Measurements from ENCODE around the gene COL6A2. TPM values are rescaled to one million over a fixed set of nuclear protein-coding genes. Genes with fewer than 3 reads are reported as not detected.

COL6A2 gene
- total RNA-seq, 1 donor from 2014 or later = 120 TPM

DNA sequence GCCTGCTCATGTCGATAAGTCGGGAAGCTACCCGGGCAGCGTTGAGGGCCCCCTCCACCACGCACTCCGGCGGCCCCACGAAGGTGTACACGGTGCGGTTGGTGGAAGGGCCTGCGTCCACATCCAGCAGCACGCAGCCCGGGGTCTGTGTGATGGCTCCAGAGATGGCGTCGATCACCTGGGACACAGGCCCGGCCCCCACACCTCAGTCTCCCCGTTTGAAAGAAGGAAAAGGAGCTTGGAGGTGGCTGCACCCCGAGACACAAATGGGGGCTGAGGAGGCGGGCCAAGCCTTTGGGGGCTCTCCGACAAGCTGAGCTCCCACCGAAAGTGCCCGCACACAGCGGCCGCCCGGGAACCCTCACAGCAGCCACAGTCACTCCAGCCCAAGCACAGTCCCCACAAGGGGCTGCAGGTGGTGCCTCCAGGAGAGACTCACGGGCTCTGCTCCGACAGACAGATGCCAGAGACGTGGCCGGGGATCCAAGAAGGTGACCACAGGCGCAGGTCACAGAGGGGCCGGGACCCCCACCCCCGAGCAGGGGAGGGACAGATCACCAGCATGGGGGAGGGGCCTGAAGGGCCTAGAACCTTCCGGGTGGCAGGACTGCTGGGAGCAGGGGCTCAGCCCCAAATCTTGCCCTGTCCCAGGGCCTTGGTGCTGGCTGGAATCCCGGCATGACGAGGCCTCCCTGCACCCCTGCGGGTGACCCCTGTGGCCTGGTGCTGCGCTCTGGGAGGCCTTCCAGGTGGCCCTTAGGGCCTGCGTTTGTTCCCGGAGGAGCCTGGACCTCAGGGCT lies 56.4 kb downstream of the COL6A2 start:
- no peaks in the 10 kb centered on the region for H4K20me1 ChIP-seq (ENCODE audit: insufficient read depth, low read length)
- no peak for FAIRE-seq
- DNase-seq (ENCODE audit: low read depth) = no peak

DNA sequence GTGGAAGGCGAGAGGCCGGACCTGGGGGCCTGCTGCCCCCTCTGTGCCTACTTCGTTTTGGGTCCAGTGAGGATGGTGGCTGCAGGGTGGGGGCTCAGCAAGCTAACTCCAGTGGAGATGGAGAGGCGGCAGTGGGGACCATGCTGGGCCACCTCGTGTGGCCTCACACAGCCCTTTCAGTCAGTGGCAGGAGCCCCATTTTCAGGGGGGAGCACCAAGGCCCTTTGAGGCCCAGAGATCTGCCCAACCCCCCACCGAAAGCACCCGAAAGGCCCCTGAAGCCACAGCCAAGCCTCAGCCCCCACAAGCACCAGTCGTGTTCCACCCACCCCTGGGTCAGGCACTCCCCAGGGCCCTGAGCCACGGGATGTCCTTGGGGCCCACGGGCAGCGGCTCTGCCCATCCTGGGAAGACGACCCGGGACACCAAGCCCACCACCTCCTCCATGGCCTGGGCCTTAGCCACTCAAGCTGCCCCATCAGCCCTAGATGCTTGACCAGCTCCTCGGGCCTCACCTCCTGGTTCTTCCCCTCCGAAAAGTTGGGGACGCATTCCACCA lies 57.1 kb downstream of the COL6A2 start:
- H3K4me1 ChIP-seq (ENCODE audit: insufficient read depth, low read length) = no peaks in the 10 kb centered on the region
- Mint-ChIP-seq H3K27ac (ENCODE audit: unreplicated experiment) (no peak overlapping the region), H3K9me3 (ENCODE audit: unreplicated experiment) (peaks cover 3% of the 10 kb centered on the region), H3K4me3 (ENCODE audit: unreplicated experiment) (no peak overlapping the region), H3K4me1 (ENCODE audit: low read depth, unreplicated experiment) (peaks cover 2% of the 10 kb centered on the region), H3K27me3 (ENCODE audit: low read depth, unreplicated experiment) (no peaks in the 10 kb centered on the region), H3K36me3 (ENCODE audit: low read depth, unreplicated experiment) (peaks cover 9% of the 10 kb centered on the region)
- no peak overlapping the region for H3K4me3 ChIP-seq (ENCODE audit: insufficient read depth, low read depth, low read length)
- DNase-seq (ENCODE audit: low read depth) (no peak), FAIRE-seq (no peak)
- H3K4me2 ChIP-seq (ENCODE audit: low read length) = no peak overlapping the region
- H3K27me3 ChIP-seq (ENCODE audit: insufficient read depth, low read length) = no peaks in the 10 kb centered on the region
- TF ChIP-seq EZH2 (IDR thresholded peaks at IDR 0.05; ENCODE audit: insufficient read depth, low read length) = no peak
- TF ChIP-seq, protein P1, sequence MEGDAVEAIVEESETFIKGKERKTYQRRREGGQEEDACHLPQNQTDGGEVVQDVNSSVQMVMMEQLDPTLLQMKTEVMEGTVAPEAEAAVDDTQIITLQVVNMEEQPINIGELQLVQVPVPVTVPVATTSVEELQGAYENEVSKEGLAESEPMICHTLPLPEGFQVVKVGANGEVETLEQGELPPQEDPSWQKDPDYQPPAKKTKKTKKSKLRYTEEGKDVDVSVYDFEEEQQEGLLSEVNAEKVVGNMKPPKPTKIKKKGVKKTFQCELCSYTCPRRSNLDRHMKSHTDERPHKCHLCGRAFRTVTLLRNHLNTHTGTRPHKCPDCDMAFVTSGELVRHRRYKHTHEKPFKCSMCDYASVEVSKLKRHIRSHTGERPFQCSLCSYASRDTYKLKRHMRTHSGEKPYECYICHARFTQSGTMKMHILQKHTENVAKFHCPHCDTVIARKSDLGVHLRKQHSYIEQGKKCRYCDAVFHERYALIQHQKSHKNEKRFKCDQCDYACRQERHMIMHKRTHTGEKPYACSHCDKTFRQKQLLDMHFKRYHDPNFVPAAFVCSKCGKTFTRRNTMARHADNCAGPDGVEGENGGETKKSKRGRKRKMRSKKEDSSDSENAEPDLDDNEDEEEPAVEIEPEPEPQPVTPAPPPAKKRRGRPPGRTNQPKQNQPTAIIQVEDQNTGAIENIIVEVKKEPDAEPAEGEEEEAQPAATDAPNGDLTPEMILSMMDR (IDR thresholded peaks at IDR 0.05; ENCODE audit: insufficient read depth, low read depth, low read length) = no peak
- H2AFZ ChIP-seq (ENCODE audit: low read depth, low read length) = no peak overlapping the region
- no peaks in the 10 kb centered on the region for H3K9me3 ChIP-seq (ENCODE audit: insufficient read depth, low read depth, low read length)
- no peaks in the 10 kb centered on the region for H4K20me1 ChIP-seq (ENCODE audit: insufficient read depth, low read length)
- H3K79me2 ChIP-seq (ENCODE audit: insufficient read depth, low read length) = no peaks in the 10 kb centered on the region
- H3K27ac ChIP-seq (ENCODE audit: low read depth, low read length) = no peak overlapping the region
- no peak overlapping the region for H3K9ac ChIP-seq (ENCODE audit: low read length)
- H3K36me3 ChIP-seq (ENCODE audit: insufficient read depth, low read length) = no peaks in the 10 kb centered on the region

More for the DNA sequence above, 56.4 kb downstream of the COL6A2 start:
- no peaks in the 10 kb centered on the region for H3K36me3 ChIP-seq (ENCODE audit: insufficient read depth, low read length)
- Mint-ChIP-seq H3K27ac (ENCODE audit: unreplicated experiment) (no peak overlapping the region), H3K4me1 (ENCODE audit: low read depth, unreplicated experiment) (peaks cover 2% of the 10 kb centered on the region), H3K4me3 (ENCODE audit: unreplicated experiment) (no peak overlapping the region), H3K9me3 (ENCODE audit: unreplicated experiment) (peaks cover 3% of the 10 kb centered on the region), H3K27me3 (ENCODE audit: low read depth, unreplicated experiment) (no peaks in the 10 kb centered on the region), H3K36me3 (ENCODE audit: low read depth, unreplicated experiment) (peaks cover 9% of the 10 kb centered on the region)
- H3K27me3 ChIP-seq (ENCODE audit: insufficient read depth, low read length) = no peaks in the 10 kb centered on the region
- no peaks in the 10 kb centered on the region for H3K79me2 ChIP-seq (ENCODE audit: insufficient read depth, low read length)
- H3K9me3 ChIP-seq (ENCODE audit: insufficient read depth, low read depth, low read length) = no peaks in the 10 kb centered on the region
- TF ChIP-seq EZH2 (IDR thresholded peaks at IDR 0.05; ENCODE audit: insufficient read depth, low read length) = no peak
- TF ChIP-seq, protein P1 (IDR thresholded peaks at IDR 0.05; ENCODE audit: insufficient read depth, low read depth, low read length) = no peak
- H3K27ac ChIP-seq (ENCODE audit: low read depth, low read length) = no peak overlapping the region
- no peaks in the 10 kb centered on the region for H3K4me1 ChIP-seq (ENCODE audit: insufficient read depth, low read length)
- no peak overlapping the region for H3K4me3 ChIP-seq (ENCODE audit: insufficient read depth, low read depth, low read length)
- no peak overlapping the region for H3K4me2 ChIP-seq (ENCODE audit: low read length)
- H2AFZ ChIP-seq (ENCODE audit: low read depth, low read length) = no peak overlapping the region
- H3K9ac ChIP-seq (ENCODE audit: low read length) = no peak overlapping the region

All from astrocyte (in vitro differentiated cells and primary cell).